HG03378 (cell line): ENCODE data around the gene DNASE2B.
"Not testable (repeated sequence)": the region's sequence is repeated elsewhere in the genome, so short reads cannot be mapped to it uniquely, and the experiment has no call there.

ENCODE experiments used
- ATAC-seq: cut with Tn5 transposase; IDR thresholded peaks from one replicate; pipeline ENCODE4 v1.9.1; 2021; ENCODE audit warnings: mild to moderate bottlenecking, moderate library complexity; ENCODE audit not compliant: unreplicated experiment

Gene DNASE2B

GRCh38 chr1:84442747-84443646 is 44.7 kb downstream of the DNASE2B start:
- not testable (repeated sequence) for ATAC-seq

GRCh38 chr1:84448704-84449103 is 50.4 kb downstream of the DNASE2B start:
- ATAC-seq: not testable (repeated sequence)

- no peak for ATAC-seq
Measured at GRCh38 chr1:84450910-84451309, 52.6 kb downstream of the DNASE2B start.

GRCh38 chr1:84452436-84452835 is 54.2 kb downstream of the DNASE2B start:
- no peak for ATAC-seq

- ATAC-seq: no peak
Measured at GRCh38 chr1:84462118-84462517, 63.8 kb downstream of the DNASE2B start.
